NB4 (cell line): ENCODE results near the gene PHF2.

Experiments used
- CTCF ChIP-seq: IDR thresholded peaks from one replicate; pipeline ENCODE4 v1.5.1; 2012; ENCODE audit warnings: low read depth, low read length
- MAX ChIP-seq: IDR thresholded peaks from 2 replicates; pipeline ENCODE4 v1.6.1; 2011; ENCODE audit warnings: low read depth, low read length
- MYC ChIP-seq: IDR thresholded peaks from 2 replicates; pipeline ENCODE4 v1.6.1; 2011; ENCODE audit warnings: low read depth, low read length
- POLR2A ChIP-seq: IDR thresholded peaks from 2 replicates; pipeline ENCODE4 v1.6.1; 2011; ENCODE audit warnings: mild to moderate bottlenecking; ENCODE audit not compliant: insufficient read length; ENCODE audit errors: extremely low read depth

- TF ChIP-seq CTCF (no peak), MAX (no peak), POLR2A (no peak), MYC (no peak)
Measured at GRCh38 chr9:93586290-93587057, 10.1 kb downstream of the PHF2 start.
